SJCRH30 (cell line): ENCODE results near the gene CHMP3. TPM values are rescaled to one million over a fixed set of nuclear protein-coding genes. Genes with fewer than 3 reads are reported as not detected.
"Not testable (repeated sequence)": the region's sequence is repeated elsewhere in the genome, so short reads cannot be mapped to it uniquely, and the experiment has no call there.

Source experiments
- DNase-seq, 2 experiments: peaks; one replicate each; pipeline ENCODE4 v3.0.0-alpha.2; 2015 to 2020
- H3K27ac ChIP-seq: fragments of 250-450 bp; sonication (Bioruptor Pico); 2 replicates; pipeline ENCODE4 v1.5.1; 2020; ENCODE audit warnings: mild to moderate bottlenecking, moderate library complexity
- H3K27me3 ChIP-seq: fragments of 250-450 bp; sonication (Bioruptor Pico); 2 replicates; pipeline ENCODE4 v1.5.1; 2020; ENCODE audit warnings: mild to moderate bottlenecking, moderate library complexity
- H3K36me3 ChIP-seq: fragments of 250-450 bp; sonication (Bioruptor Pico); 2 replicates; pipeline ENCODE4 v1.5.1; 2020; ENCODE audit warnings: mild to moderate bottlenecking, moderate library complexity
- H3K4me1 ChIP-seq: fragments of 250-450 bp; sonication (Bioruptor Pico); 2 replicates; pipeline ENCODE4 v1.5.1; 2020; ENCODE audit warnings: mild to moderate bottlenecking, moderate library complexity
- H3K4me3 ChIP-seq: fragments of 250-450 bp; sonication (Bioruptor Pico); 2 replicates; pipeline ENCODE4 v1.5.1; 2020; ENCODE audit warnings: mild to moderate bottlenecking, moderate library complexity
- H3K9me3 ChIP-seq: fragments of 250-450 bp; sonication (Bioruptor Pico); replicated peaks from 2 replicates; pipeline ENCODE4 v1.5.1; 2020; ENCODE audit warnings: mild to moderate bottlenecking, moderate library complexity
- total RNA-seq: library from RNA; depleted of rRNA; stranded (reverse); fragments of >200 nt; shearing (Covaris generic); gene quantifications from 2 replicates; pipeline ENCODE4 v1.2.3, GENCODE V29; 2014

CHMP3 gene
- total RNA-seq, 1 experiment from 2014 or later, result 66.9 TPM

DNA sequence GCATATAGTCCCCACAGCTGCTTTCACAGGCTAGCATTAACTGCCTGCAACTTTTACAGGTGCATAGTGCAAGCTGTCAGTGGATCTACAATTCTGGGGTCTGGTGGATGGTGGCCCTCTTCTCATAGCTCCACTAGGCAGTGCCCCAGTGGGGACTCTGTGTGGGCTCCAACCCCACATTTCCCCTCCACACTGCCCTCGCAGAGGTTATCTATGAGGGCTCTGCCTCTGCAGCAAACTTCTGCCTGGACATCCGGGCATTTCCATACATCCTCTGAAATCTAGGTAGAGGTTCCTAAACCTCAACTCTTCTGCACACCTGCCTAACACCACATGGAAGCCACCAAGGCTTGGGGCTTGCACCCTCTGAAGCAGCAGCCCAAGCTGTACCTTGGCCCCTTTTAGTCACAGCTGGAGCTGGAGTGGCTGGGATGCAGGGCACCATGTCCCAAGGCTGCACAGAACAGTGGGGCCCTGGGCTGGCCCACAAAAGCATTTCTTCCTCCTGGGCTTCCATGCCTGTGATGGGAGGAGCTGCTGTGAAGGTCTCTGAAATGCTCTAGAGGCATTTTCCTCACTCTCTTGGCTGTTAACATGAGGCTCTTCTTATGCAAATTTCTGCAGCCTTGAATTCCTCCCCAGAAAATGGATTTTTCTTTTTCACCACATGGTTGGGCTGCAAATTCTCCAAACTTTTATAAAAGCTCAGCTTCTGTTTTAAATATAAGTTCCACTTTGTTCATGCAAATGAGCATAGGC is 62.7 kb downstream of the CHMP3 start:
- no peaks in the 10 kb centered on the region for H3K4me1 ChIP-seq
- peak; percentile 11 to 18 for DNase-seq
- no peaks in the 10 kb centered on the region for H3K27me3 ChIP-seq
- H3K4me3 ChIP-seq, result no peak overlapping the region
- H3K9me3 ChIP-seq, result peaks cover 10% of the 10 kb centered on the region
- peaks cover 53% of the 10 kb centered on the region for H3K36me3 ChIP-seq
- no peak overlapping the region for H3K27ac ChIP-seq

DNA sequence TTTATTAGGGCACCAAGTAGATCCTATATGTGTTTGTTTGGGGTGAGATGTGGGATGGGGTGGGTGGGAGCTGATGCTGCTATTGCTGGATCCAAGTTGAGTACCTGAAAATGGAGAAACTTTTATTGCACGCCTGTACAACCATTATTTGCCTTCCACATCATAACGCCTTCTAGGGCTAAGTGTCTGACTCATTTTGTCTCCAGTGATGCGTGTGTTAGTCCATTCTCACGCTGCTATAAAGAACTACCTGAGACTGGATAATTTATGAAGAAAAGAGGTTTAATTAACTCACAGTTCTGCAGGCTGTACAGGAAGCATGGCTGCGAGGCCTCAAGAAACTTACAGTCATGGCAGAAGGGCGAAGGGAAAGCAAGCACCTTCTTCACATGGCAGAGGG is 63.9 kb downstream of the CHMP3 start:
- H3K9me3 ChIP-seq, result peaks cover 10% of the 10 kb centered on the region
- H3K36me3 ChIP-seq, result peaks cover 56% of the 10 kb centered on the region
- H3K27me3 ChIP-seq, result no peaks in the 10 kb centered on the region
- no peak for DNase-seq
- H3K27ac ChIP-seq, result no peak overlapping the region
- H3K4me3 ChIP-seq, result no peak overlapping the region
- no peaks in the 10 kb centered on the region for H3K4me1 ChIP-seq

DNA sequence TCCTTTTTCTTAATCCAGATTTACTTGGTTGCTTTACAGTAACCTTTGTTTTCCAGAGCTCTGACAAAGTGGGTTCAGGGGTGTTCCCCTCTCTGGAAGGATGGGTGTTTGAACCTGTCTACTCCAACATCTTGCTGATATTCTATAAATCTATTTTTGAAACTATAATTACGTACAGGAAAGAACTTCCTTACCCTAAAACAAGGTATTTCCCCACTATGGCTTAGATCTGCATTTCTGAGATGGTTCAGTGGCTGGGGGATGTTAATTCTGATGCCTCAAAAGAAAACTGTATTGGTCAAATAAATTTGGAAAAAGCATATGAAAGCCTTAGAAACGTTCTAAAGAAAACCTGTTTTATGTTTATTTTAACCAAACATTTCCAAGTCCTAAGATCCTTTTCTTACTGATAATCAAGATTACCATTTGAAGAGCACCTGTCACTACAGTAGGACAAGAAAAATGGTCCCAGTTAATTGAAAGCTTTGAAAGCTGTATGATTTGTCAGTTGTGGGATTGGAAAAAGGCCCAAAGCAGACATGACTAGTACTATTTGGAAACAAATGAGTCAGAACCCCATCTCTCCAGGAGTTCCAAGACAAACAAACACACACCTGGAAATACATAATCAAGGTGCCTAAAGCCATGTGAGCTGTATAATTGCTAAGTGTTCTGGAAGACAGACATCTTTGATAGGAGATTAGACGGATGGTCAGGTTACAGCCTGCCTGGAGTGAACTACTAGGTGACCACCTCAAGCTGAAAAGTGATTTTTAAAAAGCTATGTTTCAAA is 64.6 kb downstream of the CHMP3 start:
- Histone ChIP-seq H3K36me3 (peaks cover 62% of the 10 kb centered on the region), H3K4me3 (no peak overlapping the region), H3K4me1 (no peaks in the 10 kb centered on the region), H3K27ac (no peak overlapping the region), H3K9me3 (peaks cover 10% of the 10 kb centered on the region), H3K27me3 (no peaks in the 10 kb centered on the region)
- no peak for DNase-seq

DNA sequence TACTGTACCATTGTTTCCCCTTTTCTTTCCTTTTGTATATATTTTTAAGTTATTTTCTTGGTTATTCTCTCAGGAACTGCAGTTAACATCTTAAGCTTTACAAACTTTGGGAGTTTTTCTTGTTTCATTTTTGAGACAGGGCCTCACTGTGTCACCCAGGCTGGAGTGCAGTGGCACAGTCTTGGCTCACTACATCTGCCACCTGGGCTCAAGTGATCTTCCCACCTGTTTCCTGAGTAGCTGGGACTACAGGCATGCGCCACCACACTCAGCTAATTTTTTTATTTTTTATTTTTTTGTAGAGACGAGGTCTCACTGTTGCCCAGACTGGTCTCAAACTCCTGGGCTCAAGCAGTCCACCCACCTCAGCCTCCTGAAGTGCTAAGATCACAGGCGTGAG is 66.9 kb downstream of the CHMP3 start:
- Histone ChIP-seq H3K4me1 (peaks cover 16% of the 10 kb centered on the region), H3K9me3 (peaks cover 10% of the 10 kb centered on the region), H3K36me3 (peaks cover 74% of the 10 kb centered on the region)
- H3K27ac ChIP-seq, DNase-seq, H3K27me3 ChIP-seq, H3K4me3 ChIP-seq: not testable (repeated sequence)

DNA sequence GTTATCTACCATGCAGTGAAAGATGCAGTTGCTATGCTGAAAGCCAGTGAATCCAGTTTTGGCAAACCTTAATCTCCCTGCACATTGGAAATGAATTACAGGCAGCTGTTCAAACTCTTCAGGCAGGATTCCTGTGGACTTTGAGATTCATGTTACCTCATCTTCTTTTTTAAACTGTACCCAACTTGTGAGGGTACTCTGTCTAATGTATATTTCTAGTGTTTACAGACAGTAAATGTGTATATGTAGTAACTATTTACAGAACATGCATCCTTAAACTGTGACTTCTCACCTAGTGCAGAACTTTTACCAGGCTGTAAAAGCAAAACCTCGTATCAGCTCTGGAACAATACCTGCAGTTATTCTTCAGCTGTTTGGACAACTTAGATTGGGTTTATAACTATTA is 71.2 kb downstream of the CHMP3 start:
- Histone ChIP-seq H3K4me3 (no peak overlapping the region), H3K27ac (peak overlapping the region; percentile 33), H3K27me3 (no peaks in the 10 kb centered on the region), H3K4me1 (peaks cover 22% of the 10 kb centered on the region), H3K36me3 (peaks cover 72% of the 10 kb centered on the region), H3K9me3 (no peaks in the 10 kb centered on the region)
- peak; percentile 60 to 87 for DNase-seq

DNA sequence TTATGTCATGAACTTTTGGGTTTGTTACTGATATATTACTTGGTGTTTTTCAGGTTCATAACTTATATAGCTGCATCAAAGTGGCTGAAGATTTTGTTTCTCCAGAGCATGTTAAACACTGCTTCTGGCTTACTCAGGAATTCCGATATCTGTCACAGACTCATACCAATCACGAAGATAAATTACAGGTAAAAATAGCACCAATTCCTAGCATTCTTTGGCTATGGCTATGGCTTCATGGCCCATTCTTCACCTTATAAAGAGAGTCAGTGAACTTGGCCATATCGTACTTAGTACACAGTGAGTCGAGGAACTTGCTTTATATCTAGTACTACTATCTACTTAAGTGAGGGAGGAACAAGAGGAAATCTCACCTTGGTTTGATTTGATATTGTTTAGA is 72.2 kb downstream of the CHMP3 start:
- Histone ChIP-seq H3K27me3 (no peaks in the 10 kb centered on the region), H3K9me3 (no peaks in the 10 kb centered on the region), H3K27ac (peak overlapping the region; percentile 33; the same call in 1 of the 2 replicates), H3K4me3 (no peak overlapping the region), H3K36me3 (peaks cover 73% of the 10 kb centered on the region), H3K4me1 (peaks cover 22% of the 10 kb centered on the region)
- DNase-seq, result no peak

DNA sequence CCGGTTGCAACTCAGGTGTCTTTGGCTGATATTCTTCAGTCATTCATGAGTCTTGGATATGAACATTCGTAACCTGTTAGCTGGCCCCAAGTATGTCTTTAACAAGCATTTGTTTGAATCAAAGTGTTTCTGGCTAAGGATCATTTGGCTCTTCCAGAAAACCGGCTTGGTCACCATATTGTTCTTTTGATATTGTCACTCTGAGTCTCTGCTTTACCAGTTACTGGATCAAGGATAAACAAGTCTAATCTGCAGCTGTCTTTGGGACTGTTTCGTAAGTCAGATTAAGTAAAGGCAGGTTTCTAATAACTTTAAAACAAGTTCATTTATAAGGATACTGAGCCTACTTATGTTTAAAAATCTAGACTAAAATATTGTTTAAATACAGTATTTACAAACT is 73.0 kb downstream of the CHMP3 start:
- Histone ChIP-seq H3K4me1 (peaks cover 22% of the 10 kb centered on the region), H3K27ac (no peak overlapping the region), H3K27me3 (no peaks in the 10 kb centered on the region), H3K36me3 (peaks cover 76% of the 10 kb centered on the region), H3K9me3 (no peaks in the 10 kb centered on the region), H3K4me3 (no peak overlapping the region)
- no peak for DNase-seq

DNA sequence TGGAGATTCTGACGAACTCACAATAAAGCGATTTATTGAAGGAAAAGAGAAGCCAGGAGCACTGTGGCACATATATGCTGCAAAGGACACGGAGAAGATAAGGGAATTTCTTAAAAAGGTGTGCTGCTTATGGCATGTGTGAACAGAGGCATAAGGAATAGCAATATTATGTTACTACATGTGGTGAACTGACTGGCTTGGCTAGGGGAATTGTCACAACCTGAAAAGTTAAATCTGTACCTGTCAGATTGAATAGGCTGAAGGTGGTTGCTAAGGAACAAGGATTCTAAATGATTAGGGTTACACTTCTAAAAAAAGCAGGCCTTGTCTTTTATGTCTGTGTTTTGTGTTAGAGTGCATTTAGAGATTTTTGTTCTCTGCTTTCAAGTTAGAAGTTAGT is 73.7 kb downstream of the CHMP3 start:
- Histone ChIP-seq H3K4me3 (no peak overlapping the region), H3K4me1 (peaks cover 22% of the 10 kb centered on the region), H3K9me3 (no peaks in the 10 kb centered on the region), H3K27ac (no peak overlapping the region), H3K36me3 (peaks cover 82% of the 10 kb centered on the region), H3K27me3 (no peaks in the 10 kb centered on the region)
- DNase-seq, result no peak

DNA sequence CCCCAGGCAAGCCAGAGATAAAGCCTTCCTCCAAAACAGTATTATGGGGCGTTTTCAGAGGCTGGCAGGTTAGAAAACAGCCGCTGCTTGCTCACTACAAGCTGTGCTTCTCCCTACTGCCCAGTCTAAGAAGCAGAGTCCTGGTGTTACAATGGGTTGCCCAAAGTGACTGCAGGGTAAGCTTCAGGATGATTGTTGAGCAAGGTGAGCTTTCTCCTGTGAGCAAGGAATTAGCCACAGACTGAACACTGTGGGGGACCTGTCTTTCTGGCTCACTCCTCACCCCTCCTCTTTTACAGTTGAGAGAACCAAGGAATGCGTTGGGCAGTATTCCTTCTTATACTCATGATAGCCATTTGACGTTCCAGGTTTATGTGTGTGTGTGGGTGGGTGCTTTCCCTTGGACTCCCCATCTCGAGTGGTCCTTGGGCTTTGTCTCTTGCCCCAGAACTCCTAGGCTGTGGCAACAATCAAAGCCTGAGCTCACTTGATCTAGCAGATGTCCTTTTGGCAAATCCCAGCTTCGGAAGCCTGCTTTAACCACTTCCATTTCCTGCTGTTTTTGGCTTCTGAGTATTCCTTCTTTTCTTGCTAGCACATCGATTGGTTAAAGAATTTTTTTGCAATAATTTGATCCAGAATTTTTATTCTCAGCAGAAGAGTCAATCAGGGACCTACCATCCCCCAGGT is 74.5 kb downstream of the CHMP3 start:
- no peak for DNase-seq
- H3K4me1 ChIP-seq, result peaks cover 22% of the 10 kb centered on the region
- no peaks in the 10 kb centered on the region for H3K9me3 ChIP-seq
- no peak overlapping the region for H3K27ac ChIP-seq
- H3K4me3 ChIP-seq, result no peak overlapping the region
- H3K36me3 ChIP-seq, result peaks cover 81% of the 10 kb centered on the region
- H3K27me3 ChIP-seq, result no peaks in the 10 kb centered on the region

DNA sequence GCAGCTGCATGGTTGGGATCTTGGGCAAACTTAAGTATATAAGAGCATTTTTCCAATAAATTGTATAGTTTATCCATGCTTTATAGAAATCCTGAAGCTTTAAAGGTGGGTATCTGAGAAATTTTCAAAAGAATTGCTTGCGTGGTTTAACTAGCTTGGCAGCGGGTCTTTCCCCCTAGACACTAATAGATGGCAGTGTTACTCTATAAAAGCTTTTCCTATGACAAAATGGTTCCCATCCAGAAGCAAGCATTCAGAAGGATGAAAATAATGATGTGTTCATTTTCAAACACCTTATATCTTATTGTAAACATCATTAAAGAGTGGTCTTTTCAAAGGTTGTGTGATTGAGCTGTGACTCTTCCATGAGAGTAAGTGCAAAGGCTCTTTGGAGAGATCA is 76.2 kb downstream of the CHMP3 start:
- Histone ChIP-seq H3K9me3 (no peaks in the 10 kb centered on the region), H3K27me3 (no peaks in the 10 kb centered on the region), H3K4me3 (no peak overlapping the region), H3K27ac (no peak overlapping the region), H3K36me3 (peaks cover 86% of the 10 kb centered on the region), H3K4me1 (peaks cover 12% of the 10 kb centered on the region)
- DNase-seq, result no peak

DNA sequence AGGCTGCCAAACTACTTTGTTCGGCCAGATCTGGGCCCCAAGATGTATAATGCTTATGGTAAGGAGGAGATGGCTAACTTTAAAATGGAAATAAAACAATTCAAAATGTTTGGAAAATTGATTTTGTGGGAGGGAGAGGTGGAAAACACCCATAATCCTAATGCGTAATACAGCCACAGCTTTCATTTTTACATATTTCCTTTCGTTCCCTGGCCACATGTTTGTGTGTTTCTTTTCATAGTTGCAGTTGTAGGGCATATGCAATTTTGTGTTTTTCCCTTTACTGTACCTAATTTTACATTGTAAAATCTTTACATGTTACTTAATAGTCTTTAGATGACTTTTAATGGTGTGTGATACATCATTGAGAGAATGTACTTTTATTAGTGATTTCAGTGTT is 77.4 kb downstream of the CHMP3 start:
- no peak overlapping the region for H3K27ac ChIP-seq
- H3K4me1 ChIP-seq, result no peaks in the 10 kb centered on the region; the same call in 1 of the 2 replicates
- H3K36me3 ChIP-seq, result peaks cover 87% of the 10 kb centered on the region
- no peaks in the 10 kb centered on the region for H3K9me3 ChIP-seq
- no peak for DNase-seq
- H3K27me3 ChIP-seq, result no peaks in the 10 kb centered on the region
- H3K4me3 ChIP-seq, result no peak overlapping the region

DNA sequence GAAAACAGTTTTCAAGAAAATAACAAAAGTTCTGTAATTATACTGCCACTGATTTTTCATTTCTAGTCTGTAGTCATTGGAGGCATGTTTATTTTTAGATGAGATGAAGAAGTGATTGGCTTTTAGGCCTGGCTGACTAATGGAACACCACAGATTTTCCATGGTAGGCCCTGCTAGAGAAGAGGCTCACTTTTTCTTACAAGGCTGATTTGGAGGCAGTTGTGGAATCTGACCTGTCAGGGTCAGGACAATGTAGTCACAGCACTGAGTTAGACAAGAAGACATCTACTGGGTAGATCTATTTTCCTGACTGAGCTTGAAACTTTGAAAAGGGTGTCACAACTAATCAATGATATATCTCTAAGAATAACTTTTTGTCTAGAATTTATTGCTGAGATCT is 78.1 kb downstream of the CHMP3 start:
- Histone ChIP-seq H3K9me3 (no peaks in the 10 kb centered on the region), H3K36me3 (peaks cover 87% of the 10 kb centered on the region), H3K4me3 (no peak overlapping the region), H3K27me3 (no peaks in the 10 kb centered on the region), H3K27ac (no peak overlapping the region), H3K4me1 (no peaks in the 10 kb centered on the region)
- no peak for DNase-seq

DNA sequence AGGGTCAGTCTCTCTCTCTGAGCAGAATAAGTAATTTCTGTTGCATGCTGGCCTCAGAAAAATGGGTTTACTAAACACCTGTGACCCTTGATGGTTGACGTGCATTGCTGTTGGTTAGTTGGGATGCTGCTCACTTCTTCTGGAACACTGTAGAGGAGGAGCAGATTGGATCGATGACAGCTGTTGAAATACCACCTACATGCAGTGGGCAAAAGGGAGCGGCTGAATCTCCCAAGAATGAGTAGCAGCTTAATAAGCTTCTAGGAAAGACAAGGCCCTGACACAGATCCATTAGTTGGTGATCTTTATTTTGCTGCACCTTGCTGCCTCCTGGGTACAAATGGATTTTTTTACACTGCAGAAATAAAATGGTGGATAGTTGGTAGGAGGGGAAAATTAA is 78.9 kb downstream of the CHMP3 start:
- Histone ChIP-seq H3K27me3 (no peaks in the 10 kb centered on the region), H3K27ac (no peak overlapping the region)

DNA sequence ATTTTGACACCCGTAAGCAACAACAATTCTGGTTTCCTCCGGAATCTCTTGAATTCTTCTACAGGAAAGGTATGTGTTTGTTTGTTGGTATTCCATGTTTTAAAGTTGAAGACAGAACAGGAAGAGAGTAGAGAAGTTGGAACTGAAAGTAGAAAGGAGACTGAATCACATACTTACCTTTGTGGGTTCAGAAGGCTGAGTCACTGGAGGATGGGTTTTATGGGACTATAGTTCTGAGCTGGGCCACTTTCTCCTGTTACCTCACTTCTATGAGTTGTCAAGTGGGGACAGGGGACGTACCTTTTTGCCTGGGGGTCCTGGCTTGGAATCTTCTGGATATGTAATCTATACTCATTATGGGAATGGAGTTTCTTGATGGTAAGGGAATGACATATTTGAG is 81.2 kb downstream of the CHMP3 start:
- DNase-seq, result no peak
- H3K4me1 ChIP-seq, result no peaks in the 10 kb centered on the region
- no peak overlapping the region for H3K4me3 ChIP-seq
- H3K36me3 ChIP-seq, result peaks cover 81% of the 10 kb centered on the region
- no peak overlapping the region for H3K27ac ChIP-seq
- H3K9me3 ChIP-seq, result no peaks in the 10 kb centered on the region
- no peaks in the 10 kb centered on the region for H3K27me3 ChIP-seq

More for the DNA sequence above, 78.9 kb downstream of the CHMP3 start:
- DNase-seq, result no peak
- Histone ChIP-seq H3K4me1 (no peaks in the 10 kb centered on the region), H3K9me3 (no peaks in the 10 kb centered on the region), H3K36me3 (peaks cover 86% of the 10 kb centered on the region), H3K4me3 (no peak overlapping the region)

DNA sequence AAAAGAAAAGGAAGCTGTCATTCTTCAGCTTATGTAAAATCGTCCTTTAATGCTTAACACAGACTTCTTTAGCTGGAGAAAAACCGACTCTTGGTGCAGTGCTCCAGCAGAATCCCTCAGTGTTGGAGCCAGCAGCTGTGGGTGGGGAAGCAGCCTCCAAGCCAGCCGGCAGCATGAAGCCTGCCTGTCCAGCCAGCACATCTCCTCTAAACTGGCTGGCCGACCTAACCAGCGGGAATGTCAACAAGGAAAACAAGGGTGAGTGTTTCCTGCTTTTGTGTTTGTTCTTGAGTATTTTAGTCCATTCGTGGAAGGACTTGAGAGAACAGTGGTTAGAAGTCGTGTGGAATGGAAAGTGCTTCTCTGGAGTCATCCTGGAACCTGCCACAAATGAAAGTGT is 83.1 kb downstream of the CHMP3 start:
- no peak for DNase-seq
- no peaks in the 10 kb centered on the region for H3K9me3 ChIP-seq
- H3K27me3 ChIP-seq, result no peaks in the 10 kb centered on the region
- H3K4me1 ChIP-seq, result no peaks in the 10 kb centered on the region
- no peak overlapping the region for H3K27ac ChIP-seq
- no peak overlapping the region for H3K4me3 ChIP-seq
- peaks cover 77% of the 10 kb centered on the region for H3K36me3 ChIP-seq
